HCT116 (cell line): ENCODE data around the gene EPHA4. TPM values are rescaled to one million over a fixed set of nuclear protein-coding genes. Genes with fewer than 3 reads are reported as not detected.

Experiments
- ATAC-seq: fragments of 200-7000 bp; cut with Tn5 transposase; 2 replicates; pipeline ENCODE4 v1.9.1; 2020; ENCODE audit warnings: mild to moderate bottlenecking, moderate library complexity
- BruUV-seq: library from RNA; stranded (reverse); fragments of 400-500 nt; replicated peaks from 2 replicates; lab custom pipeline; 2021; lab: Mats Ljungman, UMichigan
- CTCF ChIA-PET: fragments of 300-600 bp; sonication (Branson Sonifier 250); formaldehyde crosslinking; loops from one replicate; lab custom pipeline; 2021; ENCODE audit warnings: antibody characterized with exemption; lab: Charles Lee
- POLR2A ChIA-PET: fragments of 300-600, 350-600 bp; sonication (Branson Sonifier 250); formaldehyde crosslinking; loops from one replicate; lab custom pipeline; 2021; ENCODE audit warnings: antibody characterized with exemption; lab: Charles Lee
- RAD21 ChIA-PET, 2 experiments: fragments of 300-600 bp; sonication (Branson Sonifier 250); formaldehyde crosslinking; loops; one replicate each; lab custom pipeline; 2023; ENCODE audit warnings: low total read pairs in 2 of 2; ENCODE audit not compliant: uncharacterized antibody in 2 of 2, unreplicated experiment in 2 of 2, low non-redundant PET in 1 of 2; lab: Charles Lee
- DNase-seq: peaks from one replicate; pipeline ENCODE4 v3.0.0-alpha.2; 2010; ENCODE audit warnings: low read depth, low spot score
- H2AFZ ChIP-seq: fragments of 200-600 bp; shearing (Covaris generic), sonication (generic); 2 replicates; pipeline ENCODE4 v1.6.1; 2017; ENCODE audit warnings: low read depth, mixed run types, mixed read lengths, antibody characterized with exemption, low read length; ENCODE audit not compliant: poor library complexity, severe bottlenecking
- H3K27ac ChIP-seq: 2 replicates; pipeline ENCODE4 v1.5.1; 2012; ENCODE audit warnings: low read depth, low read length
- H3K27me3 ChIP-seq: fragments of 200-600 bp; sonication (generic); 2 replicates; pipeline ENCODE4 v1.6.1; 2016; ENCODE audit warnings: mixed run types, low read length, mixed read lengths; ENCODE audit not compliant: insufficient read depth
- H3K36me3 ChIP-seq, 2 experiments: fragments of 200-500 bp in 1 of 2; fragments of 200-600 bp in 1 of 2; sonication (Bioruptor generic) in 1 of 2; sonication (generic) in 1 of 2; 2 replicates each; pipeline versions ENCODE4 v1.5.1 to v1.6.1; 2014 to 2016; ENCODE audit warnings: low read length in 2 of 2, inconsistent platforms in 1 of 2, mixed read lengths in 1 of 2, mixed run types in 1 of 2; ENCODE audit not compliant: insufficient read depth in 2 of 2, control insufficient read depth in 1 of 2
- H3K4me1 ChIP-seq, 2 experiments: fragments of 200-600 bp in 1 of 2; sonication (generic) in 1 of 2; 2 replicates each; pipeline versions ENCODE4 v1.5.1 to v1.6.1; 2012 to 2017; ENCODE audit warnings: low read length in 2 of 2, inconsistent platforms in 1 of 2, mild to moderate bottlenecking in 1 of 2, mixed read lengths in 1 of 2, mixed run types in 1 of 2, moderate library complexity in 1 of 2; ENCODE audit not compliant: insufficient read depth in 2 of 2, control insufficient read depth in 1 of 2
- H3K4me2 ChIP-seq: fragments of 200-600 bp; sonication (generic); 2 replicates; pipeline ENCODE4 v1.6.1; 2017; ENCODE audit warnings: mixed run types, low read length, mixed read lengths
- H3K4me3 ChIP-seq, 2 experiments: fragments of 200-600 bp in 1 of 2; sonication (generic) in 1 of 2; replicated peaks in 1 of 2; 2 replicates each; pipeline ENCODE4 v1.5.1; 2011 to 2016; ENCODE audit warnings: low read length in 2 of 2, control low read depth in 1 of 2, low read depth in 1 of 2, mild to moderate bottlenecking in 1 of 2, mixed read lengths in 1 of 2, mixed run types in 1 of 2
- H3K79me2 ChIP-seq: fragments of 200-600 bp; sonication (generic); 2 replicates; pipeline ENCODE4 v1.6.1; 2017; ENCODE audit warnings: mild to moderate bottlenecking, mixed run types, low read length, moderate library complexity, mixed read lengths; ENCODE audit not compliant: insufficient read depth
- H3K9ac ChIP-seq: fragments of 200-600 bp; sonication (generic); 2 replicates; pipeline ENCODE4 v1.6.1; 2016; ENCODE audit warnings: low read length, mixed read lengths
- H3K9me2 ChIP-seq: fragments of 200-600 bp; sonication (generic), shearing (Covaris generic); 2 replicates; pipeline ENCODE4 v1.6.1; 2017; ENCODE audit warnings: mixed run types, mild to moderate bottlenecking, moderate library complexity; ENCODE audit not compliant: insufficient read depth
- H3K9me3 ChIP-seq, 2 experiments: fragments of 200-500 bp in 1 of 2; fragments of 200-600 bp in 1 of 2; sonication (Bioruptor generic) in 1 of 2; sonication (generic) in 1 of 2; 2 replicates each; pipeline ENCODE4 v1.6.1; 2014 to 2017; ENCODE audit warnings: low read length in 2 of 2, mixed read lengths in 2 of 2, inconsistent platforms in 1 of 2, low read depth in 1 of 2, mild to moderate bottlenecking in 1 of 2, mixed run types in 1 of 2, moderate library complexity in 1 of 2; ENCODE audit not compliant: control insufficient read depth in 1 of 2, insufficient read depth in 1 of 2
- H4K20me1 ChIP-seq: fragments of 200-600 bp; sonication (generic), shearing (Covaris generic); 2 replicates; pipeline ENCODE4 v1.6.1; 2017; ENCODE audit warnings: mixed run types, mild to moderate bottlenecking, moderate library complexity; ENCODE audit not compliant: insufficient read depth
- ATF3 ChIP-seq: IDR thresholded peaks from 2 replicates; pipeline ENCODE4 v1.6.1; 2012
- CBX3 ChIP-seq: IDR thresholded peaks from 2 replicates; pipeline ENCODE4 v1.6.1; 2012; ENCODE audit warnings: low read depth
- CEBPB ChIP-seq: IDR thresholded peaks from 2 replicates; pipeline ENCODE4 v1.6.1; 2012; ENCODE audit warnings: low read depth
- EGR1 ChIP-seq: IDR thresholded peaks from 2 replicates; pipeline ENCODE4 v1.6.1; 2012; ENCODE audit warnings: low read depth
- ELF1 ChIP-seq: IDR thresholded peaks from 2 replicates; pipeline ENCODE4 v1.6.1; 2012; ENCODE audit warnings: low read depth, borderline replicate concordance
- JUND ChIP-seq: IDR thresholded peaks from 2 replicates; pipeline ENCODE4 v1.6.1; 2012
- POLR2A ChIP-seq: IDR thresholded peaks from 2 replicates; pipeline ENCODE4 v1.7.0; 2011; ENCODE audit warnings: borderline replicate concordance; ENCODE audit not compliant: insufficient read depth, insufficient read length; ENCODE audit errors: extremely low read depth
- POLR2AphosphoS5 ChIP-seq: IDR thresholded peaks from 2 replicates; pipeline ENCODE4 v1.6.1; 2011; ENCODE audit warnings: mild to moderate bottlenecking, low read depth, low read length, moderate library complexity
- RAD21 ChIP-seq: IDR thresholded peaks from 2 replicates; pipeline ENCODE4 v1.6.1; 2012; ENCODE audit warnings: low read depth, mild to moderate bottlenecking
- SP1 ChIP-seq: IDR thresholded peaks from 2 replicates; pipeline ENCODE4 v1.6.1; 2012; ENCODE audit warnings: low read depth
- SRF ChIP-seq: IDR thresholded peaks from 2 replicates; pipeline ENCODE4 v1.6.1; 2012; ENCODE audit warnings: low read depth
- TCF7L2 ChIP-seq: IDR thresholded peaks from 2 replicates; pipeline ENCODE4 v1.7.0; 2011; ENCODE audit warnings: borderline replicate concordance, inconsistent platforms; ENCODE audit not compliant: insufficient read depth, insufficient read length; ENCODE audit errors: extremely low read depth
- YY1 ChIP-seq: IDR thresholded peaks from 2 replicates; pipeline ENCODE4 v1.6.1; 2011; ENCODE audit warnings: low read length, low read depth, moderate library complexity, mild to moderate bottlenecking; ENCODE audit not compliant: insufficient replicate concordance; ENCODE audit errors: extremely low read depth
- ZBTB33 ChIP-seq: IDR thresholded peaks from 2 replicates; pipeline ENCODE4 v1.6.1; 2011; ENCODE audit warnings: mild to moderate bottlenecking, low read length, moderate library complexity; ENCODE audit not compliant: insufficient replicate concordance; ENCODE audit errors: extremely low read depth
- ZFX ChIP-seq: fragments of 450-650 bp; IDR thresholded peaks from 2 replicates; pipeline ENCODE4 v1.6.1; 2017
- ZNF274 ChIP-seq: fragments of 200-500 bp; sonication (Bioruptor generic); IDR thresholded peaks from 2 replicates; pipeline ENCODE4 v1.6.1; 2014; ENCODE audit warnings: mild to moderate bottlenecking, low read depth, low read length, inconsistent platforms
- intact Hi-C: fragments of 100-400 bp; cut with micrococcal nuclease; formaldehyde crosslinking; loops from 2 replicates; pipeline ENCODE4 v1.10.0; 2022
- total RNA-seq: library from RNA; stranded (reverse); gene quantifications from one replicate; pipeline ENCODE4 v1.2.1, GENCODE V29; 2021; ENCODE audit not compliant: unreplicated experiment
- TF ChIP-seq, protein P1 (sequence below): IDR thresholded peaks from 2 replicates; pipeline ENCODE4 v1.6.1; 2012; ENCODE audit warnings: low read depth
- TF ChIP-seq, protein P2 (sequence below), 3 experiments: fragments of 200-600 bp in 1 of 3; sonication (generic) in 1 of 3; IDR thresholded peaks in 2 of 3; conservative IDR thresholded peaks in 1 of 3; 2 replicates each; pipeline ENCODE4 v1.5.1; 2012 to 2017; ENCODE audit warnings: low read depth in 2 of 3, low read length in 2 of 3, antibody characterized with exemption in 1 of 3, borderline replicate concordance in 1 of 3, control low read depth in 1 of 3, mild to moderate bottlenecking in 1 of 3, mixed read lengths in 1 of 3, mixed run types in 1 of 3, moderate library complexity in 1 of 3; ENCODE audit not compliant: insufficient read depth in 1 of 3

The EPHA4 gene
- total RNA-seq, 1 experiment from 2014 or later = 3.5 TPM

- DNase-seq = no peak
- RAD21 ChIA-PET = no interaction called here
- Histone ChIP-seq H4K20me1 (no peaks in the 10 kb centered on the region), H3K9me2 (no peaks in the 10 kb centered on the region), H3K27me3 (no peaks in the 10 kb centered on the region), H3K79me2 (no peaks in the 10 kb centered on the region), H2AFZ (no peak overlapping the region), H3K9me3 (no peaks in the 10 kb centered on the region), H3K4me3 (no peak overlapping the region), H3K9ac (no peak overlapping the region), H3K4me2 (no peak overlapping the region), H3K36me3 (no peaks in the 10 kb centered on the region), H3K4me1 (no peaks in the 10 kb centered on the region), H3K27ac (no peak overlapping the region)
- TF ChIP-seq TCF7L2 = no peak
- TF ChIP-seq ATF3 = no peak
- TF ChIP-seq ZNF274 = no peak
- no peak for TF ChIP-seq JUND
- no peak for TF ChIP-seq EGR1
- no peak for TF ChIP-seq ZFX
- TF ChIP-seq, protein P1, sequence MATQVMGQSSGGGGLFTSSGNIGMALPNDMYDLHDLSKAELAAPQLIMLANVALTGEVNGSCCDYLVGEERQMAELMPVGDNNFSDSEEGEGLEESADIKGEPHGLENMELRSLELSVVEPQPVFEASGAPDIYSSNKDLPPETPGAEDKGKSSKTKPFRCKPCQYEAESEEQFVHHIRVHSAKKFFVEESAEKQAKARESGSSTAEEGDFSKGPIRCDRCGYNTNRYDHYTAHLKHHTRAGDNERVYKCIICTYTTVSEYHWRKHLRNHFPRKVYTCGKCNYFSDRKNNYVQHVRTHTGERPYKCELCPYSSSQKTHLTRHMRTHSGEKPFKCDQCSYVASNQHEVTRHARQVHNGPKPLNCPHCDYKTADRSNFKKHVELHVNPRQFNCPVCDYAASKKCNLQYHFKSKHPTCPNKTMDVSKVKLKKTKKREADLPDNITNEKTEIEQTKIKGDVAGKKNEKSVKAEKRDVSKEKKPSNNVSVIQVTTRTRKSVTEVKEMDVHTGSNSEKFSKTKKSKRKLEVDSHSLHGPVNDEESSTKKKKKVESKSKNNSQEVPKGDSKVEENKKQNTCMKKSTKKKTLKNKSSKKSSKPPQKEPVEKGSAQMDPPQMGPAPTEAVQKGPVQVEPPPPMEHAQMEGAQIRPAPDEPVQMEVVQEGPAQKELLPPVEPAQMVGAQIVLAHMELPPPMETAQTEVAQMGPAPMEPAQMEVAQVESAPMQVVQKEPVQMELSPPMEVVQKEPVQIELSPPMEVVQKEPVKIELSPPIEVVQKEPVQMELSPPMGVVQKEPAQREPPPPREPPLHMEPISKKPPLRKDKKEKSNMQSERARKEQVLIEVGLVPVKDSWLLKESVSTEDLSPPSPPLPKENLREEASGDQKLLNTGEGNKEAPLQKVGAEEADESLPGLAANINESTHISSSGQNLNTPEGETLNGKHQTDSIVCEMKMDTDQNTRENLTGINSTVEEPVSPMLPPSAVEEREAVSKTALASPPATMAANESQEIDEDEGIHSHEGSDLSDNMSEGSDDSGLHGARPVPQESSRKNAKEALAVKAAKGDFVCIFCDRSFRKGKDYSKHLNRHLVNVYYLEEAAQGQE = no peak
- no peak for TF ChIP-seq SRF
- no peak for TF ChIP-seq RAD21
- TF ChIP-seq POLR2AphosphoS5 = no peak
- no peak for TF ChIP-seq YY1
- TF ChIP-seq POLR2A = no peak
- no peak for TF ChIP-seq ELF1
- TF ChIP-seq CEBPB = no peak
- TF ChIP-seq ZBTB33 = no peak
- no peak for TF ChIP-seq CBX3
- TF ChIP-seq, protein P2, sequence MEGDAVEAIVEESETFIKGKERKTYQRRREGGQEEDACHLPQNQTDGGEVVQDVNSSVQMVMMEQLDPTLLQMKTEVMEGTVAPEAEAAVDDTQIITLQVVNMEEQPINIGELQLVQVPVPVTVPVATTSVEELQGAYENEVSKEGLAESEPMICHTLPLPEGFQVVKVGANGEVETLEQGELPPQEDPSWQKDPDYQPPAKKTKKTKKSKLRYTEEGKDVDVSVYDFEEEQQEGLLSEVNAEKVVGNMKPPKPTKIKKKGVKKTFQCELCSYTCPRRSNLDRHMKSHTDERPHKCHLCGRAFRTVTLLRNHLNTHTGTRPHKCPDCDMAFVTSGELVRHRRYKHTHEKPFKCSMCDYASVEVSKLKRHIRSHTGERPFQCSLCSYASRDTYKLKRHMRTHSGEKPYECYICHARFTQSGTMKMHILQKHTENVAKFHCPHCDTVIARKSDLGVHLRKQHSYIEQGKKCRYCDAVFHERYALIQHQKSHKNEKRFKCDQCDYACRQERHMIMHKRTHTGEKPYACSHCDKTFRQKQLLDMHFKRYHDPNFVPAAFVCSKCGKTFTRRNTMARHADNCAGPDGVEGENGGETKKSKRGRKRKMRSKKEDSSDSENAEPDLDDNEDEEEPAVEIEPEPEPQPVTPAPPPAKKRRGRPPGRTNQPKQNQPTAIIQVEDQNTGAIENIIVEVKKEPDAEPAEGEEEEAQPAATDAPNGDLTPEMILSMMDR (IDR thresholded peaks at IDR 0.05 in 2 of 3, conservative IDR thresholded peaks at IDR 0.05 in 1 of 3; ENCODE audit: borderline replicate concordance in 1 of 3, insufficient read depth in 1 of 3, low read depth in 2 of 3, low read length in 2 of 3) = no peak
- TF ChIP-seq SP1 = no peak
- no TSS peak for BruUV-seq
- CTCF ChIA-PET = no interaction called here
- intact Hi-C loops = no loop called here
- POLR2A ChIA-PET = no interaction called here
- no peak for ATAC-seq
Measured at GRCh38 chr2:221381928-221382488, 190.1 kb downstream of the EPHA4 start.
